Measurements from ENCODE around the gene NRAP.
"Not testable (repeated sequence)": the region's sequence is repeated elsewhere in the genome, so short reads cannot be mapped to it uniquely, and the experiment has no call there.

DNA sequence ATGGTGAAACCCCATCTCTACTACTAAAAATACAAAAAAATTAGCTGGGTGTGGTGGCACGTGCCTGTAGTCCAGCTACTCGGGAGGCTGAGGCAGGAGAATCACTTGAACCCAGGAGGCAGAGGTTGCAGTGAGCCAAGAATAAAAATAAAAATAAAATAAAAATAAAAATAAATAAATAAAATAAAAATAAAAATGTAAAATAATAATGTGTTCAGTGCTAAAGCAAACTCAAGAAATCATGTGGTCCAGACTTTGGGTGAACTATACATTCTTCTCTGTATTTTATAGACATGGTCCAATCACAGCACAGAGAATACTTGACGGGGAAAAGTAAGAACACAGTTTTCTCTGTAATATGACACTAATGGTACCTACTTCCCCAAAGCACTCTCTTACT is 11.4 kb downstream of the NRAP start:
- TF ChIP-seq, protein P1, sequence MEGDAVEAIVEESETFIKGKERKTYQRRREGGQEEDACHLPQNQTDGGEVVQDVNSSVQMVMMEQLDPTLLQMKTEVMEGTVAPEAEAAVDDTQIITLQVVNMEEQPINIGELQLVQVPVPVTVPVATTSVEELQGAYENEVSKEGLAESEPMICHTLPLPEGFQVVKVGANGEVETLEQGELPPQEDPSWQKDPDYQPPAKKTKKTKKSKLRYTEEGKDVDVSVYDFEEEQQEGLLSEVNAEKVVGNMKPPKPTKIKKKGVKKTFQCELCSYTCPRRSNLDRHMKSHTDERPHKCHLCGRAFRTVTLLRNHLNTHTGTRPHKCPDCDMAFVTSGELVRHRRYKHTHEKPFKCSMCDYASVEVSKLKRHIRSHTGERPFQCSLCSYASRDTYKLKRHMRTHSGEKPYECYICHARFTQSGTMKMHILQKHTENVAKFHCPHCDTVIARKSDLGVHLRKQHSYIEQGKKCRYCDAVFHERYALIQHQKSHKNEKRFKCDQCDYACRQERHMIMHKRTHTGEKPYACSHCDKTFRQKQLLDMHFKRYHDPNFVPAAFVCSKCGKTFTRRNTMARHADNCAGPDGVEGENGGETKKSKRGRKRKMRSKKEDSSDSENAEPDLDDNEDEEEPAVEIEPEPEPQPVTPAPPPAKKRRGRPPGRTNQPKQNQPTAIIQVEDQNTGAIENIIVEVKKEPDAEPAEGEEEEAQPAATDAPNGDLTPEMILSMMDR (IDR thresholded peaks at IDR 0.05; ENCODE audit: control extremely low read depth in 1 of 3, insufficient read depth in 1 of 3, low read depth in 1 of 3, low read length in 3 of 3) = not testable (repeated sequence)
- not testable (repeated sequence) for TF ChIP-seq EZH2 (IDR thresholded peaks at IDR 0.05; ENCODE audit: low read depth, low read length, severe bottlenecking); RFX5 (IDR thresholded peaks at IDR 0.05; ENCODE audit: borderline replicate concordance, low read depth, low read length); CEBPB (IDR thresholded peaks at IDR 0.05; ENCODE audit: low read depth, low read length)
